GM19035 (cell line): ENCODE data around the gene SHKBP1.

Source experiments
- ATAC-seq: cut with Tn5 transposase; IDR thresholded peaks from one replicate; pipeline ENCODE4 v1.9.1; 2021; ENCODE audit not compliant: unreplicated experiment

The SHKBP1 gene

DNA sequence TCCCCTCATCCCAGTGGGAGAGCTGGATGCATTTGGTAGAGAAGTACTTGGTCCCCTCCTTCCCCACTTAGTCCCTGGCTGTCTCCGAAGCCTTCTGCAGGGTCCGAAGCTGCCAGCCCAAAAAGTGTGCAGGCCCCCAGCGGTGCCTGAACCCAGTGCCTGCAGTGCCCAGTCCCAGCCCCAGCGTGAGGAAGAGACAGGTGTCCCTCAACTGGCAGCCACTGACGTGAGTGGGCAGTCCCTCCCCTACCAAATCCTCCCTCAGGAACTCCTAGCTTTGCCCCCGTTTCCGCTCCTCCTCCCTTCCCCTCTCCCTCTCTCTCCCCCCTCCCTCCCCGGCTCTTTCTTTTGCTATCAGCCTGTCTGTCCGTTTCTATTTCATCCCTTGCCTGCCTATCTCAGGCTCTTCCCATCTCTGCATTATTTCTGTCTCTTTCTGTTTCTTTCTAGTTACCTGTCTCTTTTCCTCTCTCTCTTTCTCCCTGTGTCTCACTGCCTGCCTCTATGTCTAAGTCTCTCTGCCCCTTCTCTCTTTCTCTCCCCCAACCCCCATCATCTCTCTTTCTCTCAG is 22.7 kb downstream of the SHKBP1 start:
- ATAC-seq = no peak

DNA sequence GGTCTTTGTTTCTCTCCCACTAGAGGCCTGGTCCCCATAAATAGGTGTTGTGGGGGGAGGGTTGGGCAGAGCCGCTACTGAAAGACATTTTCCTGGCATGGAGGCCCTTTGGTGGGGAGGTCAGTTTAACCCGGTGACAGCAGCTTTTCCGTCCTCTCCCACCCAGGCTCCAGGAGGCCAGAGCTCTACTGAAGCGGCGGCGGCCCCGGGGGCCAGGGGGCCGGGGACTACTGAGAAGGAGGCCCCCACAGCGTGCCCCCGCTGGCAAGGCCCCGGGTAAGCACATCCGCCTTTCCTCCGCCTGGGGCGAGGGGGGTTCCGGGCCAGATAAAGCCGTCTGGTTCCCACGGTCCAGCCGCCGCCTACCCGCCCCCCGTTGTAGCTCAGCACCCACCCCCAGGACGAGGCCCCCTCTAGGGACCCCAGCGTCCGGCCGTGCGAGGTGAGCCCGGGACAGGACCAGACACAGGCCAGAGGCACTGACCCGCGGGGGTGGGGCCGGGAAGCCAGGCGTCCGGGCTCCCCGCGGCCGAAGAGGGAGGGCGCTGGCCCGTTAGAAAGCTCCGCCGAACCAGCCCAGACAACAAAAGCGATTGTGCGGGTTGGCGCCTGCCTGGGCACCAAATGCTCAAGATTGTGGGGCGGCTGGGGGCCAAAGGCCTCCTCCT is 23.4 kb downstream of the SHKBP1 start:
- ATAC-seq = no peak

DNA sequence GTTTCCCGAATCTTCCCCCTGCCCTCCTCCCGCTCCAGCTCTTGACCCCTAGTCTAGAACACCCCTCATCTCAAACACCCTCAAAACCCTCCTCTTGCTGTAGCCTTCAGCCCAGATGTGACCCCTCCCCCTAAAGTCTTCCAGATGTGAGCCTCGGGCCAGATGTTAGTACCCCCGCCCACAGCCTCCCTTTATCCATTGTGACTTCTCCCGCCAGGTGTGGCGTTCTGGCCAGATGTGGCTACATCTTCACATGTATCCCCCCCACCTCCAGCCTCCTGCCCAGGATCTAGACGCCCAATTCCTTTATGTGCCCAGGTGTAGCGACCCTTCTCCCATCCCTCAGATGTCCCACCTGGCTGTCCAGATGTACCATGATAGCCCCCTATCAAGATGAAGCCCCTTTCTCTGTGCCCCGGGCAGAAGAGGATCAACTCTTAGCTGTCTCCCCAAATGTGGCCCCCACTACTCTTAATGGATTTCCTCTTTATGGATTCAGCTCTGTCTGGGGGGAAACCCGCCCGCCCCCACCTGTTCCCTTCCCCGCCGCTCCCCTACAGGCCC is 24.0 kb downstream of the SHKBP1 start:
- no peak for ATAC-seq

DNA sequence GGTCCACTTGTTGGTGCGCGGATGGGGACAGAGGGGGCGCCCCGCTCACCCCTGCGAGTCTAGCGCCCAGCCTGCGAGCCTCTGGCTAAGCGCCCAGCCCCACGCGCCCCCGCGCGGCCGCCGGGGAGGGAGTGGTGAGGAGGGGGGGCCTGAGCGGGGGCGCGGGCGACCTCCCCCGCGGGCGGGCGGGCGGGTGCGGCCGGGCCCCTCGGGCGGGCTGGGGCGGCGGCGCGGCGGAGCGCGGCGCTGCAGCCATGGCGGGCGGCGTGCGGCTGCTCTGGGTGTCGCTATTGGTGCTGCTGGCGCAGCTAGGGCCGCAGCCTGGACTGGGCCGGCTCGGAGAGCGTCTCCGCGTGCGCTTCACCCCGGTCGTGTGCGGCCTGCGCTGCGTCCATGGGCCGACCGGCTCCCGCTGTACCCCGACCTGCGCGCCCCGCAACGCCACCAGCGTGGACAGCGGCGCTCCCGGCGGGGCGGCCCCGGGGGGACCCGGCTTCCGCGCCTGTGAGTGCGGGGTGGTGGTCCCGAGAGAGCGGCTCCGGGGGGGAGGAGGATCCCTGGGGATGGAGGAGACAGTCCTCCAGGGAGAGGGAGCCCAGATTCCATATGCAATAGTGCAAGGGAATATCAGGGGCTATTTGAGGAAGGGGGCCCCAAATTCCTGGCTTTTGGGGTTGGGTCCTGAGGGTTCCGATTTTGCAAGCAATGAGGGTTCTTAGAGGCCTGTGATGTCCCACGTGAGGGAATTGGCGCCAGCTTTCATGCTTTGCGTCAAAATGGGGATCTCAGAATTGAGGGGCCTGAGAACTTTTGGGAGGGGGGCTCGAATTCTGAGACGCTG is 24.7 kb downstream of the SHKBP1 start, which contains the start of gene LTBP4:
Gene LTBP4, plus strand, starts transcription at position 236 of the 841 bp plus-strand sequence. Its CDS starts 19 bp downstream, at position 255.
- no peak for ATAC-seq

DNA sequence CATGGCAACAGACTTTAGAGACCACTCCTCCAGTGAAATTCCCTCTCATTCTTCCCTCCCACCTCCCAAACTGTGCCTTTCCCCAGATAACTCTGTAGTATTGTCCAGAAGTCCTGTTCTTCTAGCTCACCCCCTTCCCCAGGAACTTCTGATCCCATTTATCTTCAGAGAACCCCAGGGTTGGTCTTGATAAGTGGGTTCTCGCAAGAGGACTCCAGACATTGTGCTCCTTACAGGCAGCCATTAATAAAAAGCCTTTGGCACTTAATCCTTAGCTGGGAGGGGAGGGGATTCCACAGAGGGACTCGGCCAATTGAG is 26.4 kb downstream of the SHKBP1 start:
- ATAC-seq = no peak

DNA sequence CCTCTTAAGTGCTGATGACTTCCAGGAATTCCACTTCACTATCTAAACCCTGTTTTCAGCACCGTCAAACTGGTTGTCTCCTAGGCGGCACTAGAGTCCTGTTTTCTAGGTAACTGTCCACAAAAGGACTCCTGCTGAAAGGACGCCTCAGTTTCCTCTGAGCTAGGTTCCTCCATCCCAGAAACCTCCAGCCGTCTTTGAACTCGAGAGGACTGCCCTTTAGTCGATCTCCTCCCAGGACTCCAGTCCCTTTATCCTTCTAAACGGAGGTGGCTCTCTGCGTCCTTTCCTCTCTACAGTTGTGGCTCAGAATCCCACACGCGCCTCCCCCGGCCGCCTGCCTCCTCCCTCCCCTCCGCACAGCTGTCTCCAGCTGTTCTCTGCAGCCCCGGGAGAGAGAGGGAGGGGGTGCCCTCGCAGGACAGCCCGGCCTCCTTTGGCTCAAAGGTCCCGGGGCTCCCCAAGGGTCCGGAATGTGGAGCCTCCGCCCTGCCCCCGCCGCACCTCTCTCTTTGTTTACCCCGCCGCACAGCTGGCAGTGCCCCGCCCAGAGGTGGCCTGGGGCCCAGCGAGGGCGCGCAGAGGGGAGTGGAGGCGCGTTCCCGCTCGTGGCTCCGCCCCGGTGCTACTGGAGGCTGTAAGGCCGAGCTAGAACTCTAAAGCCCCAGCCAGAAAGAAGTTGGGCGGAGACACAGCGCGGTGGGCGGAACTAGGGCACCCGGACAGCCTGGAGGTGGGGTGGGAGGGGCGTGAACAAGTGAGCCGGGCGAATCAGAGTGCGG is 26.9 kb downstream of the SHKBP1 start:
- peak; percentile 66 for ATAC-seq

DNA sequence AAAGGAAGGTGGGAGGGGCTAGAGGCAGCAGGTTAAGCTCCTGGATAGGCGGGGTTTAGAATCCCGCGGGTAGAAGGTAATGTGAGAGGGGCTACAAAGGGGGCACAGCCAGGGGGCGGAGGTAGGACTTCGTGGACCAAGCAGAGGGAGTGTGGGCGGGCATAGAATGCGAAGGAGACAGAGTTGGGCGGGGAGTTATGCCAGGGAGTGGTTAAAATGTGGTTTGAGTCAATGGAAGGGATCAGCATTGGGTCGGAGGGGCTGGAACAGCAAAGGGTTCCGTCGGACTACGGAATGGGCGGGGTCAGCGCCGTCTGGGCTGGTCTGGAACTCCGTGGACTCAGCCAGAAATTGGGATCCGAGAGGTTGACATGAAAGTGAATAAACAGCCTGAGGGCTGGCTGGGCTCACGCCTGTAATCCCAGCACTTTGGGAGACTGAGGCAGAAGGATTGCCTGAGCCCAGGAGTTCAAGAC is 27.5 kb downstream of the SHKBP1 start:
- no peak for ATAC-seq

DNA sequence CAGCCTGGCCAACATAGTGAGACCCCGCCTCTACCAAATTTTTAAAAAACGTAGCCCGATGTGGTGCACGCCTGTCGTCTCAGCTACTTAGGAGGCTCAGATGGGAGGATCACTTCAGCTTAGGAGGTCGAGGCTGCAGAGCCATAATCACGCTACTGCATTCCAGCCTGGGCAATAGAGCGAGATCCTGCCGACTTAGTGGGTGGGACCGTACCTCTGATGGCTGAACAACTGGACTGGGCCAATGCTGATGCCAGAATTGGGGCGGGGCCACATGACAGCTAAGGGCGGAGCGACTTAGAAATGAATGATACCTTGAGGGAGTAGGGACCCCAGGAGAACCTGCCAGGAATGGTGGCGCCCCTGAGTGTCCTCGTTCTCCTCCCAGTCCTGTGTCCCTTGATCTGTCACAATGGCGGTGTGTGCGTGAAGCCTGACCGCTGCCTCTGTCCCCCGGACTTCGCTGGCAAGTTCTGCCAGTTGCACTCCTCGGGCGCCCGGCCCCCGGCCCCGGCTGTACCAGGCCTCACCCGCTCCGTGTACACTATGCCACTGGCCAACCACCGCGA is 28.1 kb downstream of the SHKBP1 start:
- no peak for ATAC-seq

DNA sequence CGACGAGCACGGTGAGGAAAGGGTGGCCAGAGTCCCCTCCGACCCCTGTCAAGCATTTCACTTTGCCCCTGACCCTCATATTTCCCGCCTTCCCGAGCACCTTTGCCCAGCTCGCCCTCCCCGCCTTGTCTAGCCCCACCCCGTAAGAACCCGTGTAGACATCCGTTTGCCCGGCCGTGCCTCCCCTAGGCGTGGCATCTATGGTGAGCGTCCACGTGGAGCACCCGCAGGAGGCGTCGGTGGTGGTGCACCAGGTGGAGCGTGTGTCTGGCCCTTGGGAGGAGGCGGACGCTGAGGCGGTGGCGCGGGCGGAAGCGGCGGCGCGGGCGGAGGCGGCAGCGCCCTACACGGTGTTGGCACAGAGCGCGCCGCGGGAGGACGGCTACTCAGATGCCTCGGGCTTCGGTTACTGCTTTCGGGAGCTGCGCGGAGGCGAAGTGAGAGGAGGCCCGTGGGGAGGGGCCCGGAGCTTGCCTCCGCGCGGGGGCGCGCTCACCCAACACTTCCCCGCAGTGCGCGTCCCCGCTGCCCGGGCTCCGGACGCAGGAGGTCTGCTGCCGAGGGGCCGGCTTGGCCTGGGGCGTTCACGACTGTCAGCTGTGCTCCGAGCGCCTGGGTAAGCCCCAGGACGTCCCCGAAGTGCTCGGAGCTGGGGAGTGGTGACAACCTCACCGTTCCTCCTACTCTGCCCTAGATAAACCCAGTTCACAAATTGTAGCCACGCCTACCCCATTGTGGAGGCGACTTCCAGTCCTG is 28.7 kb downstream of the SHKBP1 start:
- ATAC-seq = no peak

DNA sequence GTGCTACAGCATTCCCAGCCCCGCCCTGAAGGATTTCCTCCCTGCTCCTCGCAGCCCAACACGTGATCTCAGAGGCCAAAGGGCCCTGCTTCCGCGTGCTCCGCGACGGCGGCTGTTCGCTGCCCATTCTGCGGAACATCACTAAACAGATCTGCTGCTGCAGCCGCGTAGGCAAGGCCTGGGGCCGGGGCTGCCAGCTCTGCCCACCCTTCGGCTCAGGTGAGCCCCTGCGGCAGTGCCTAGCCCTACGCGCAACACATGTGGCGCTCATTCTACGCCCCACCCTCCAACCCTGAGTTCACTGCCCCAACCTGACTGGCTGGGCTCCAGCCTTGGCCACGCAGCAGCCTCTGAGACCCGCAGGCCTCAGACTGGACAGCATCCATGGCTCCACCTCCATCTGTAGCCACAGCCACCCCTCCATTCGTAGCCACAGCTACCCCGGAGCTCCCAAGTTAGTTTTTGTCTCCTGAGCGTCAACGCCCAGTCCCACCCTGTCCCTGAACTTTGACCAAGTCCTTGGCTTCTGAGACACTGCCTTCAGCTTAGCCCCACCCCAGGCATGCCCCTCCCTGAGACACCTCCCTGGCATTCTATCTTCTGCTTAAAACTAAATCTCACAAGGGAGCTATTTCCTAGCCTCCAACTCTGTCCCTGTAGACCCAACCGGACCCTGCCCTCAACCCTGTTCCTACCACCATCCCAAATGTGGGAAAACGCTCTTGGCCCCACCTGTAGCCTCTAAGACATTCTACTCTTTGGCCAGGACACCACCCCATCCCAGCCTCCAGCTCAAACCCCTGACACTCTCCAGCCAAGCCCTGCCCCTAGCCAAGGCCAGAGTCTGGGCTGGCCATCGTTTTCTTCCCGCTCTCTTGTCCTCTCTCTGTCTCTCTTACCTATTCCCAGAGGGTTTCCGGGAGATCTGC is 30.9 kb downstream of the SHKBP1 start:
- ATAC-seq = no peak

DNA sequence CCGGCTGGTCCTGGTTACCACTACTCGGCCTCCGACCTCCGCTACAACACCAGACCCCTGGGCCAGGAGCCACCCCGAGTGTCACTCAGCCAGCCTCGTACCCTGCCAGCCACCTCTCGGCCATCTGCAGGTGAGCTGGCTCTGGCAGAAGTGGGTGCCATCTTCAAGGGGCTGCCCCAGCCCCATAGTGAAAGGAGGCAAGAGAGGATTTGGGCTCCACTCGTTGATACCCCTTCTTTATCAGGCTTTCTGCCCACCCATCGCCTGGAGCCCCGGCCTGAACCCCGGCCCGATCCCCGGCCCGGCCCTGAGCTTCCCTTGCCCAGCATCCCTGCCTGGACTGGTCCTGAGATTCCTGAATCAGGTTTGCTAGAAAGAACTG is 31.6 kb downstream of the SHKBP1 start:
- ATAC-seq = no peak

DNA sequence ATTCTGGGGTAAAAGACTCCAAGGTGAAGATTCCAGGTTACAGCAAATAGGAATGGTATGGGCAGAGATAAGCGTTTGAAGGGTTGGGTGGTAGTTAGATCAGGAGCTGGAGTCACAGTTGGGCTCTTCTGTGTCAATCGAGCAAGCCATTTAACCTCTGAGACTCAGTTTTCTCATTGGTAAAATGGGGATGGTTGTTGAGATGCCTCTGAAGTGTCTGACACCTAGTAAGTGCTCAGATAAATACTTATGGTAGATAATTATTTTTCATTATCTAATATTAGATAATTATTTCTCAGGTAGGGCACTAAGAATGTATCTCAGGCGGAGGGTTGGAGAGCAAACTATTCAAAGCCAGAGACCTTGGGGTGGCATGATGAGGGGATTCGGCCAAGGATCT is 32.3 kb downstream of the SHKBP1 start:
- ATAC-seq = no peak

DNA sequence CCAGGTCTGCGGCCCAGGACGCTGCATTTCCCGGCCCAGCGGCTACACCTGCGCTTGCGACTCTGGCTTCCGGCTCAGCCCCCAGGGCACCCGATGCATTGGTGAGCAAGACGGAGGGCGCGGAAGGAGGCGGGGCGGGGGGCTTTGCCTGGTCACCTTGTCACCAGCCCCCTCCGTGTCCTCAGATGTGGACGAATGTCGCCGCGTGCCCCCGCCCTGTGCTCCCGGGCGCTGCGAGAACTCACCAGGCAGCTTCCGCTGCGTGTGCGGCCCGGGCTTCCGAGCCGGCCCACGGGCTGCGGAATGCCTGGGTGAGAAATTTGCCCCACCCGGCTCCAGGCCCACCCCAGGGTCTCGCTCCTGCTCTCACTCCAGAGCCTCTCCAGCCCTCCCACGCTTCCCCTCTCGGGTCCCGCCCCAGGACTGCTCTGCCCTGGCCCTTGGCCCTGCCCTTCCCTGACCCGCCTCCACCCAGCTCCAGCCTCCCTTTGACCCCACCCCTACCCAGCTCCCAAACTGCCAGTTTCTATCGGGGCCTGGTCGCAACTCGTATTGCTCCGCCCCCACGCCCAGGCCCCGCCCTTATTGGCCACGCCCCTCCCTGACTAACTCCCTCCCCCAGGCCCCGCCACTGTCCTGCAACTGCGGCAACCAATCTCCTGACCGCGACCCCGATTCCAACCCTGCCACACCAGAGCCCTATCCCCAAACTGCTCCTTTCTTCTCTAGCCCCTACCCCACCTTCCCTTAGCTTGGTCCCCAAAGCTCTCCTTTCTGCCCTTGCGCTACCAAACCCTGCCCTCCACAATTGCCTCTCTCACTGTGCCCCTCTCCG is 33.1 kb downstream of the SHKBP1 start:
- ATAC-seq = peak; percentile 42

DNA sequence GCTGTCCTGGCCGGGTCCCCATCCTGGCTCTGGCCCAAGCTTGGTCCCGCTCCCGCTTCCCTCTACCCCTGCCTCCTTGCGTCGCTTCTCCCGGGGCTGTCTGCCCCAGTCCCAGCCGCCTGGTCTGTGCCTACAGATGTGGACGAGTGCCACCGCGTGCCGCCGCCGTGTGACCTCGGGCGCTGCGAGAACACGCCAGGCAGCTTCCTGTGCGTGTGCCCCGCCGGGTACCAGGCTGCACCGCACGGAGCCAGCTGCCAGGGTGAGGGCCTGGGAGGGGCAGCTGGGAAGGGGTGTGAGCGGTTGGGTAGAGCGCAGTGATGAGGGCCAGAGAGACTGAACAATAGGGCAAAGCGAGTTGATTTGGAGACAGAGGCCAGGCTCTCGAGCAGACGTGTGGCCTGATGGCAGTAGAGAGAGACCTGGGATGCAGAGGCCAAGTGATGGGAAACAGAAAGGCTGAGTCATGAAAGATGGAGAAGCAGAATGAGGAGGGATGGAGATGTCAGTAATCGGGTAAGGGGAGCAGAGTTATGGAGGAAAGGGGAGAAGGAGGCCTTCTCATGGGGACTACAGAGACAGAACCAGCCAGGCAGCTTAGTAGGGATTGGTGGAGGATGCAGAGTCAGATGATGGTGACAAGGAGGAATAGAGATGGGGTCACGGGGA is 33.9 kb downstream of the SHKBP1 start:
- ATAC-seq = no peak

DNA sequence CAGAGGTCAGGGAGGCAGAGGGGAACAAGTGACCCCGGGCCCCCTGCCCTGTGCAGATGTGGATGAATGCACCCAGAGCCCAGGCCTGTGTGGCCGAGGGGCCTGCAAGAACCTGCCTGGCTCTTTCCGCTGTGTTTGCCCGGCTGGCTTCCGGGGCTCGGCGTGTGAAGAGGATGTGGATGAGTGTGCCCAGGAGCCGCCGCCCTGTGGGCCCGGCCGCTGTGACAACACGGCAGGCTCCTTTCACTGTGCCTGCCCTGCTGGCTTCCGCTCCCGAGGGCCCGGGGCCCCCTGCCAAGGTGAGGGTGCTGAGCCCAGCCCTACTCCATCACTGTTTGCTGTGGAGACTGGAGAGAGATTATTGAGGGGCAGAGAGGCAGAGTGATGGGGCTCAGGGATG is 34.4 kb downstream of the SHKBP1 start:
- ATAC-seq = no peak

DNA sequence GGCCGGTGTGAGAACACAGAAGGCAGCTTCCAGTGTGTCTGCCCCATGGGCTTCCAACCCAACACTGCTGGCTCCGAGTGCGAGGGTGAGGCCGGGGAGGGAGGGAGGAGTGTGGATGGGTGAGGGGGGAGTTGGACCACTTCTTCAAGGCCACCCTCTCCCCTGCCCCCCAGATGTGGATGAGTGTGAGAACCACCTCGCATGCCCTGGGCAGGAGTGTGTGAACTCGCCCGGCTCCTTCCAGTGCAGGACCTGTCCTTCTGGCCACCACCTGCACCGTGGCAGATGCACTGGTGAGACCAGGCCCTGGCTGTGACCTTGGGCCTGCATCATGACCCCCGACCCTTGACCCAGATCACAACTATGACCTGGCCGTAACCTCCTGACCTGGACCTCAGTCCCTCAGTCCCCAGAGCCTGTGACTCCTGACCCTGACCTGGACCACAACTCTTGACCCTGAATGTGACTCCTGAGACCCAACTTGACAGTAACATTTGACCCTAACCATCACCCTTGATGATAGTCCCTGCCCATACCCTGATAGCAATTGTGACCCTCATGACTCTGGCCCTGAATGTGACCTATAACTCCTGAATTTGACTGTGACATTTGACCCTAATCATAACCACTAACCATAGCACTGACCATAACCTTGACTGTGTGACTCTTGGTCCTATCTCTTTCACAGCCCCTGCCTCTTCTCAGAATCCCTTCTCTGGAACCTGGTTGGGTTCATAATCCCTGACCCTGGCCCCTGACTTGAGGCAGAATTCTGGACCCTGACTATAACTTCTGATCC is 35.4 kb downstream of the SHKBP1 start:
- ATAC-seq = no peak
